Measurements from ENCODE around the gene PNMT. TPM values are rescaled to one million over a fixed set of nuclear protein-coding genes. Genes with fewer than 3 reads are reported as not detected.

PNMT gene
- polyA plus RNA-seq, 1 experiment, result not detected

DNA sequence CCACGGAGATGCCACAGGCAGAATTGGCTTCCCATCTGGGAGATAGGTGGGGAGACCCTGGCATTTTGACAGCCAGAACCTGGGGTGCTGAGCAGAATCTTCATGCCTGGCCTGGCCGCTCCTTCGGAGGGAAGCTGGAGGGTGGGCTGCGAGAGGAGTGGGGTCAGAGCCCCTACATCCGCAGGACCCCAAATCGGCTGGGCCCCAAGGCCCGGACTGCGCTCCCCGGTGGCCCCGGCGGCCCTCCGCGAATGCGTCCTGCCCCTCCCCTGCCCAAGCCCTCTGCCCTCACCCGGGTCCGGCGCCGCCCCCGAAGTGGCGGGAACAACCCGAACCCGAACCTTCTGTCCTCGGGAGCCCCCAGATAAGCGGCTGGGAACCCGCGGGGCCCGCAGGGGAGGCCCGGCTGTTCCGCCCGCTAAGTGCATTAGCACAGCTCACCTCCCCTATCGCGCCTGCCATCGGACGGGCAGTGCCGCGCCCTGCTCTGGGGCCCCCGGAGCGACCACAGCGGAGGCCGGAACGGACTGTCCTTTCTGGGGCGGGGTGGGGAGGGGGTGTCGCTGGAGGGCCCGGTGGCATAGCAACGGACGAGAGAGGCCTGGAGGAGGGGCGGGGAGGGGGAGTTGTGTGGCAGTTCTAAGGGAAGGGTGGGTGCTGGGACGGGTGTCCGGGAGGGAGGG, 850 bp upstream of the PNMT start:
- no peak for DNase-seq (ENCODE audit: low read depth, low spot score)
- ChIA-PET CTCF (interaction anchor here (0.7 to 2.1 kb wide), 2 partner anchors 14 to 46 kb away, joined by 3 to 9 read pairs; no protein-coding TSS in a partner anchor), POLR2A (no interaction called here)
- H3K4me3 ChIP-seq (ENCODE audit: low read depth, low read length), result no peak overlapping the region
- no peaks in the 10 kb centered on the region; the same call in 1 of the 2 replicates for H3K9me3 ChIP-seq (ENCODE audit: control insufficient read depth, insufficient read depth, low read length)
- TF ChIP-seq, protein P1, sequence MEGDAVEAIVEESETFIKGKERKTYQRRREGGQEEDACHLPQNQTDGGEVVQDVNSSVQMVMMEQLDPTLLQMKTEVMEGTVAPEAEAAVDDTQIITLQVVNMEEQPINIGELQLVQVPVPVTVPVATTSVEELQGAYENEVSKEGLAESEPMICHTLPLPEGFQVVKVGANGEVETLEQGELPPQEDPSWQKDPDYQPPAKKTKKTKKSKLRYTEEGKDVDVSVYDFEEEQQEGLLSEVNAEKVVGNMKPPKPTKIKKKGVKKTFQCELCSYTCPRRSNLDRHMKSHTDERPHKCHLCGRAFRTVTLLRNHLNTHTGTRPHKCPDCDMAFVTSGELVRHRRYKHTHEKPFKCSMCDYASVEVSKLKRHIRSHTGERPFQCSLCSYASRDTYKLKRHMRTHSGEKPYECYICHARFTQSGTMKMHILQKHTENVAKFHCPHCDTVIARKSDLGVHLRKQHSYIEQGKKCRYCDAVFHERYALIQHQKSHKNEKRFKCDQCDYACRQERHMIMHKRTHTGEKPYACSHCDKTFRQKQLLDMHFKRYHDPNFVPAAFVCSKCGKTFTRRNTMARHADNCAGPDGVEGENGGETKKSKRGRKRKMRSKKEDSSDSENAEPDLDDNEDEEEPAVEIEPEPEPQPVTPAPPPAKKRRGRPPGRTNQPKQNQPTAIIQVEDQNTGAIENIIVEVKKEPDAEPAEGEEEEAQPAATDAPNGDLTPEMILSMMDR (IDR thresholded peaks at IDR 0.05; ENCODE audit: low read depth, low read length), result no peak
- H3K27ac ChIP-seq (ENCODE audit: low read depth, low read length), result no peak overlapping the region
- H3K27me3 ChIP-seq (ENCODE audit: control insufficient read depth, insufficient read depth, low read length), result peaks cover 37% of the 10 kb centered on the region

DNA sequence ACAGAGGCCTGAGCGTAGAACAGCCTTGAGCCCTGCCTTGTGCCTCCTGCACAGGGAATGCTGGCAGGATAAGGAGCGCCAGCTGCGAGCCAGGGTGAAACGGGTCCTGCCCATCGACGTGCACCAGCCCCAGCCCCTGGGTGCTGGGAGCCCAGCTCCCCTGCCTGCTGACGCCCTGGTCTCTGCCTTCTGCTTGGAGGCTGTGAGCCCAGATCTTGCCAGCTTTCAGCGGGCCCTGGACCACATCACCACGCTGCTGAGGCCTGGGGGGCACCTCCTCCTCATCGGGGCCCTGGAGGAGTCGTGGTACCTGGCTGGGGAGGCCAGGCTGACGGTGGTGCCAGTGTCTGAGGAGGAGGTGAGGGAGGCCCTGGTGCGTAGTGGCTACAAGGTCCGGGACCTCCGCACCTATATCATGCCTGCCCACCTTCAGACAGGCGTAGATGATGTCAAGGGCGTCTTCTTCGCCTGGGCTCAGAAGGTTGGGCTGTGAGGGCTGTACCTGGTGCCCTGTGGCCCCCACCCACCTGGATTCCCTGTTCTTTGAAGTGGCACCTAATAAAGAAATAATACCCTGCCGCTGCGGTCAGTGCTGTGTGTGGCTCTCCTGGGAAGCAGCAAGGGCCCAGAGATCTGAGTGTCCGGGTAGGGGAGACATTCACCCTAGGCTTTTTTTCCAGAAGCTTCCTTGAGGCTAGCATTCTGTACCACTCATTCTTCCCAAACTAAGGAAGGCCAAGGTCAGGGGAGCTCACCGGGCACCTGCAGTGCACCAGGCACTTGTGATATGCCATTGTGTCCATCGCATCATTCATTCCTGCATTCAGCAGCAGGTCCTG, 1.9 kb downstream of the PNMT start:
- DNase-seq (ENCODE audit: low read depth, low spot score), result no peak
- H3K27ac ChIP-seq (ENCODE audit: low read depth, low read length), result no peak overlapping the region
- TF ChIP-seq, protein P1 (IDR thresholded peaks at IDR 0.05; ENCODE audit: low read depth, low read length), result no peak
- ChIA-PET CTCF (interaction anchor here (0.8 to 5.0 kb wide), 6 partner anchors 12 to 60 kb away, joined by 3 to 92 read pairs (median 4); no protein-coding TSS in a partner anchor), POLR2A (no interaction called here)
- no peak overlapping the region for H3K4me3 ChIP-seq (ENCODE audit: low read depth, low read length)
- peaks cover 37% of the 10 kb centered on the region for H3K27me3 ChIP-seq (ENCODE audit: control insufficient read depth, insufficient read depth, low read length)
- no peaks in the 10 kb centered on the region for H3K9me3 ChIP-seq (ENCODE audit: control insufficient read depth, insufficient read depth, low read length)

DNA sequence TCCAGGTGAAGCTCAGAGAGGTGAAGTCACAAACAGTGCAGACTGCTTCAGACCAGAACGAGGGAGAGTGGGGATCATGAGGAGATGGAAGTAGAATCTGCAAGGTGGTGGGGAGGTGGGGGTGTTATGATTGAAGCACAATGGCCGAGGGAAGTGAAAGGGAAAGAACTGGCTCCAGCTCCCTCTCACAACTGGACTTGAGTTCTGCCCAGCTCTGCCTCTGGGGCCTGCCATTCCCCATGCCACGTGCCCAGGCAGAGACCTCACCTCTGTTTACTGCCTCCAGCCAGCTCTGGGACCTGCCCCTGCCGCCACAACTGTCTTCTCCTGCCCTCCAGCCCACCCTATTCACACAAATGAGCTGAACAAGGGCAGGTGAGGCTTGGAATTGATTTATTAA, 2.5 kb downstream of the PNMT start:
- no peaks in the 10 kb centered on the region for H3K9me3 ChIP-seq (ENCODE audit: control insufficient read depth, insufficient read depth, low read length)
- ChIA-PET CTCF (interaction anchor here (0.8 to 5.0 kb wide), 6 partner anchors 12 to 123 kb away, joined by 3 to 92 read pairs (median 4); no protein-coding TSS in a partner anchor), POLR2A (interaction anchor here (0.9 kb wide), 1 partner anchor 29 kb away, joined by 4 read pairs; the partner anchor contains the start of gene ERBB2)
- TF ChIP-seq, protein P1 (IDR thresholded peaks at IDR 0.05; ENCODE audit: low read depth, low read length), result no peak
- no peak overlapping the region for H3K27ac ChIP-seq (ENCODE audit: low read depth, low read length)
- no peak for DNase-seq (ENCODE audit: low read depth, low spot score)
- no peak overlapping the region for H3K4me3 ChIP-seq (ENCODE audit: low read depth, low read length)
- peaks cover 36% of the 10 kb centered on the region for H3K27me3 ChIP-seq (ENCODE audit: control insufficient read depth, insufficient read depth, low read length)

GRCh38 chr17:39671651-39672521, 3.6 kb downstream of the PNMT start:
- DNase-seq (ENCODE audit: low read depth, low spot score), result no peak
- ChIA-PET POLR2A (interaction anchor here (0.6 to 0.9 kb wide), 2 partner anchors 28 to 78 kb away, joined by 3 to 4 read pairs; partner anchors contain the start of gene ERBB2), CTCF (interaction anchor here (0.6 to 5.0 kb wide), 12 partner anchors 8 to 124 kb away, joined by 3 to 92 read pairs (median 4); partner anchors contain the start of gene PGAP3)
- TF ChIP-seq, protein P1 (IDR thresholded peaks at IDR 0.05; ENCODE audit: low read depth, low read length), result peak; percentile 72
- Histone ChIP-seq H3K4me3 (ENCODE audit: low read depth, low read length) (no peak overlapping the region), H3K27ac (ENCODE audit: low read depth, low read length) (no peak overlapping the region), H3K9me3 (ENCODE audit: control insufficient read depth, insufficient read depth, low read length) (no peaks in the 10 kb centered on the region), H3K27me3 (ENCODE audit: control insufficient read depth, insufficient read depth, low read length) (peaks cover 29% of the 10 kb centered on the region)

All from AG04450 (cell line).